Stimulated activated naive CD8-positive, alpha-beta T cell treated with anti-CD3 and anti-CD28 coated beads, Interleukin-15, amount 100 ng/mL, for 72 hours (primary cell): ENCODE measurements around the gene PRR33.
"Not testable (repeated sequence)": the region's sequence is repeated elsewhere in the genome, so short reads cannot be mapped to it uniquely, and the experiment has no call there.

ENCODE experiments used
- ATAC-seq: fragments of 150-1000 bp; cut with Tn5 transposase; 2 replicates; pipeline ENCODE4 v1.10.0; 2021; ENCODE audit warnings: mild to moderate bottlenecking, moderate library complexity
- DNase-seq, 2 donors: peaks; one replicate each; pipeline ENCODE4 v3.0.0; 2021 to 2022
- H3K27ac Mint-ChIP-seq, 2 donors: one replicate each; pipeline ENCODE4 v1.8.0; 2022; ENCODE audit warnings: mild to moderate bottlenecking in 2 of 2, mixed read lengths in 2 of 2, moderate library complexity in 2 of 2
- H3K27me3 Mint-ChIP-seq: one replicate; pipeline ENCODE4 v1.8.0; 2022; ENCODE audit warnings: mixed read lengths
- H3K4me1 Mint-ChIP-seq: one replicate; pipeline ENCODE4 v1.8.0; 2022; ENCODE audit warnings: mild to moderate bottlenecking, mixed read lengths
- H3K4me3 Mint-ChIP-seq, 2 donors: one replicate each; pipeline ENCODE4 v1.8.0; 2022; ENCODE audit warnings: mild to moderate bottlenecking in 2 of 2, mixed read lengths in 2 of 2, moderate library complexity in 1 of 2
- H3K9me3 Mint-ChIP-seq, 2 donors: one replicate each; pipeline ENCODE4 v1.8.0; 2022; ENCODE audit warnings: mixed read lengths in 2 of 2

Gene PRR33

GRCh38 chr11:1889224-1889930 is 2.3 kb downstream of the PRR33 start:
- H3K4me1 Mint-ChIP-seq = peaks cover 65% of the 10 kb centered on the region
- DNase-seq = peak; percentile 74 to 89
- ATAC-seq = peak; percentile 88
- H3K9me3 Mint-ChIP-seq = peaks cover 5 to 10% of the 10 kb centered on the region in 2 donors
- H3K4me3 Mint-ChIP-seq = peak overlapping the region; percentile 74 to 82
- no peaks in the 10 kb centered on the region for H3K27me3 Mint-ChIP-seq
- H3K27ac Mint-ChIP-seq = peak overlapping the region; percentile 79 to 88

GRCh38 chr11:1888811-1889210 is 2.9 kb downstream of the PRR33 start:
- peaks cover 5 to 10% of the 10 kb centered on the region in 2 donors for H3K9me3 Mint-ChIP-seq
- peak; percentile 1 for ATAC-seq

GRCh38 chr11:1888347-1888753 is 3.3 kb downstream of the PRR33 start:
- peak overlapping the region; percentile 59 to 82 for H3K4me3 Mint-ChIP-seq
- DNase-seq (no peak), ATAC-seq (no peak)
- peaks cover 5 to 10% of the 10 kb centered on the region in 2 donors for H3K9me3 Mint-ChIP-seq
- peaks cover 59% of the 10 kb centered on the region for H3K4me1 Mint-ChIP-seq
- H3K27me3 Mint-ChIP-seq = no peaks in the 10 kb centered on the region
- H3K27ac Mint-ChIP-seq = peak overlapping the region in 1 of 2 donors; percentile 88

More at GRCh38 chr11:1888811-1889210, 2.9 kb downstream of the PRR33 start:
- no peak for DNase-seq
- peaks cover 64% of the 10 kb centered on the region for H3K4me1 Mint-ChIP-seq
- H3K4me3 Mint-ChIP-seq = peak overlapping the region; percentile 59 to 82
- H3K27me3 Mint-ChIP-seq = no peaks in the 10 kb centered on the region
- peak overlapping the region; percentile 76 to 88 for H3K27ac Mint-ChIP-seq

- Mint-ChIP-seq H3K4me1 (peaks cover 53% of the 10 kb centered on the region), H3K27me3 (no peaks in the 10 kb centered on the region), H3K9me3 (peaks cover 2 to 6% of the 10 kb centered on the region in 2 donors), H3K27ac (peak overlapping the region in 1 of 2 donors; percentile 2), H3K4me3 (peak overlapping the region in 1 of 2 donors; percentile 82)
- no peak for ATAC-seq
- DNase-seq = no peak
These were observed 4.0 kb downstream of the PRR33 start for GRCh38 chr11:1887451-1888346.

- H3K27me3 Mint-ChIP-seq, H3K4me3 Mint-ChIP-seq, H3K9me3 Mint-ChIP-seq, ATAC-seq, H3K27ac Mint-ChIP-seq, DNase-seq: not testable (repeated sequence)
- peaks cover 49% of the 10 kb centered on the region for H3K4me1 Mint-ChIP-seq
These were observed 5.1 kb downstream of the PRR33 start for GRCh38 chr11:1886551-1886950.

- Mint-ChIP-seq H3K9me3 (no peaks in the 10 kb centered on the region), H3K4me3 (no peak overlapping the region), H3K27ac (no peak overlapping the region), H3K27me3 (no peaks in the 10 kb centered on the region), H3K4me1 (peaks cover 48% of the 10 kb centered on the region)
- ATAC-seq (no peak), DNase-seq (no peak)
These were observed 7.4 kb downstream of the PRR33 start for GRCh38 chr11:1884303-1884700.

GRCh38 chr11:1883346-1884302 is 8.1 kb downstream of the PRR33 start:
- H3K4me1 Mint-ChIP-seq = peaks cover 48% of the 10 kb centered on the region

GRCh38 chr11:1882265-1883238 is 9.1 kb downstream of the PRR33 start:
- Mint-ChIP-seq H3K9me3 (no peaks in the 10 kb centered on the region), H3K4me1 (peaks cover 44% of the 10 kb centered on the region), H3K27ac (peak overlapping the region in 1 of 2 donors; percentile 19), H3K4me3 (peak overlapping the region in 1 of 2 donors; percentile 22), H3K27me3 (no peaks in the 10 kb centered on the region)
- DNase-seq = peak; percentile 80 to 82
- ATAC-seq = peak; percentile 87

More at GRCh38 chr11:1883346-1884302, 8.1 kb downstream of the PRR33 start:
- DNase-seq (no peak), ATAC-seq (no peak)
- Mint-ChIP-seq H3K27me3 (no peaks in the 10 kb centered on the region), H3K4me3 (no peak overlapping the region), H3K27ac (no peak overlapping the region), H3K9me3 (no peaks in the 10 kb centered on the region)

GRCh38 chr11:1881442-1882264 is 10.0 kb downstream of the PRR33 start:
- no peaks in the 10 kb centered on the region for H3K27me3 Mint-ChIP-seq
- peak overlapping the region in 1 of 2 donors; percentile 22 for H3K4me3 Mint-ChIP-seq
- H3K9me3 Mint-ChIP-seq = no peaks in the 10 kb centered on the region
- ATAC-seq (peak; percentile 27), DNase-seq (peak in 1 of 2 donors; percentile 13)
- peaks cover 49% of the 10 kb centered on the region for H3K4me1 Mint-ChIP-seq
- no peak overlapping the region for H3K27ac Mint-ChIP-seq

- peak; percentile 9 for ATAC-seq
- no peak overlapping the region for H3K4me3 Mint-ChIP-seq
- peak overlapping the region in 1 of 2 donors; percentile 92 for H3K27ac Mint-ChIP-seq
- H3K4me1 Mint-ChIP-seq = peaks cover 56% of the 10 kb centered on the region
- DNase-seq = peak in 1 of 2 donors; percentile 14
- H3K27me3 Mint-ChIP-seq = no peaks in the 10 kb centered on the region
- H3K9me3 Mint-ChIP-seq = no peaks in the 10 kb centered on the region
These were observed 10.8 kb downstream of the PRR33 start for GRCh38 chr11:1880746-1881441.

- peak in 1 of 2 donors; percentile 9 for DNase-seq
- Mint-ChIP-seq H3K9me3 (no peaks in the 10 kb centered on the region), H3K27me3 (no peaks in the 10 kb centered on the region), H3K4me1 (peaks cover 64% of the 10 kb centered on the region), H3K4me3 (no peak overlapping the region), H3K27ac (peak overlapping the region in 1 of 2 donors; percentile 92)
- ATAC-seq = no peak
These were observed 11.6 kb downstream of the PRR33 start for GRCh38 chr11:1879941-1880720.

- Mint-ChIP-seq H3K27ac (no peak overlapping the region), H3K4me1 (peaks cover 67% of the 10 kb centered on the region), H3K27me3 (no peaks in the 10 kb centered on the region), H3K9me3 (no peaks in the 10 kb centered on the region), H3K4me3 (no peak overlapping the region)
- DNase-seq = no peak
- ATAC-seq = no peak
These were observed 12.3 kb downstream of the PRR33 start for GRCh38 chr11:1879342-1879940.
